GM18505 (cell line): ENCODE data around the gene PLSCR3.
A peak's percentile ranks its signal among the peaks of the same experiment; 100 is the strongest.

ENCODE experiments used
- ATAC-seq: cut with Tn5 transposase; IDR thresholded peaks from one replicate; pipeline ENCODE4 v1.9.1; 2021; ENCODE audit not compliant: unreplicated experiment
- POLR2A ChIP-seq: IDR thresholded peaks from 4 replicates; pipeline ENCODE4 v1.6.1; 2011; ENCODE audit warnings: borderline replicate concordance; ENCODE audit not compliant: insufficient read depth, insufficient read length; ENCODE audit errors: extremely low read depth

The PLSCR3 gene

GRCh38 chr17:7436556-7437368, 42.4 kb upstream of the PLSCR3 start:
- no peak for ATAC-seq
- no peak for TF ChIP-seq POLR2A

- peak; percentile 58 for TF ChIP-seq POLR2A
Measured at GRCh38 chr17:7435676-7436555, 41.6 kb upstream of the PLSCR3 start.

GRCh38 chr17:7432296-7432695, 38.0 kb upstream of the PLSCR3 start:
- no peak for ATAC-seq
- no peak for TF ChIP-seq POLR2A

More at GRCh38 chr17:7435676-7436555, 41.6 kb upstream of the PLSCR3 start:
- ATAC-seq = peak; percentile 25

- ATAC-seq = no peak
Measured at GRCh38 chr17:7431231-7431630, 36.9 kb upstream of the PLSCR3 start.

GRCh38 chr17:7429722-7430121, 35.4 kb upstream of the PLSCR3 start:
- TF ChIP-seq POLR2A = no peak
- ATAC-seq = no peak

More at GRCh38 chr17:7431231-7431630, 36.9 kb upstream of the PLSCR3 start:
- no peak for TF ChIP-seq POLR2A

- no peak for ATAC-seq
- no peak for TF ChIP-seq POLR2A
Measured at GRCh38 chr17:7428557-7428956, 34.2 kb upstream of the PLSCR3 start, which contains the start of gene SPEM3. TSS of gene SPEM3 (plus strand) at chr17:7428857. CDS start at chr17:7428903, 46 bp downstream.

- TF ChIP-seq POLR2A = no peak
- ATAC-seq = no peak
Measured at GRCh38 chr17:7427549-7427948, 33.2 kb upstream of the PLSCR3 start.

- TF ChIP-seq POLR2A = no peak
- no peak for ATAC-seq
Measured at GRCh38 chr17:7426896-7427489, 32.7 kb upstream of the PLSCR3 start.

GRCh38 chr17:7426203-7426863, 32.0 kb upstream of the PLSCR3 start:
- ATAC-seq = no peak
- TF ChIP-seq POLR2A = no peak

GRCh38 chr17:7425756-7426155, 31.4 kb upstream of the PLSCR3 start:
- TF ChIP-seq POLR2A = no peak
- ATAC-seq = no peak

GRCh38 chr17:7425316-7425715, 31.0 kb upstream of the PLSCR3 start, which contains the start of gene SPEM2:
TSS of gene SPEM2 (plus strand) at chr17:7425616. CDS start at chr17:7425689, 73 bp downstream.
- no peak for TF ChIP-seq POLR2A
- no peak for ATAC-seq

GRCh38 chr17:7423679-7424078, 29.4 kb upstream of the PLSCR3 start:
- no peak for TF ChIP-seq POLR2A
- ATAC-seq = no peak
